CD4-positive, alpha-beta T cell treated with Interferon gamma for 1 hour (primary cell): ENCODE measurements around the gene KIF5B.
"Not testable (repeated sequence)": the region's sequence is repeated elsewhere in the genome, so short reads cannot be mapped to it uniquely, and the experiment has no call there.

Source experiments
- DNase-seq: peaks from one replicate; pipeline ENCODE4 v3.0.0-alpha.2; 2020

The KIF5B gene

GRCh38 chr10:32005050-32005449 is 51.2 kb downstream of the KIF5B start:
- peak; percentile 5 for DNase-seq

- no peak for DNase-seq
Measured at GRCh38 chr10:32004161-32004591, 52.0 kb downstream of the KIF5B start.

- no peak for DNase-seq
Measured at GRCh38 chr10:32002531-32002930, 53.7 kb downstream of the KIF5B start.

DNA sequence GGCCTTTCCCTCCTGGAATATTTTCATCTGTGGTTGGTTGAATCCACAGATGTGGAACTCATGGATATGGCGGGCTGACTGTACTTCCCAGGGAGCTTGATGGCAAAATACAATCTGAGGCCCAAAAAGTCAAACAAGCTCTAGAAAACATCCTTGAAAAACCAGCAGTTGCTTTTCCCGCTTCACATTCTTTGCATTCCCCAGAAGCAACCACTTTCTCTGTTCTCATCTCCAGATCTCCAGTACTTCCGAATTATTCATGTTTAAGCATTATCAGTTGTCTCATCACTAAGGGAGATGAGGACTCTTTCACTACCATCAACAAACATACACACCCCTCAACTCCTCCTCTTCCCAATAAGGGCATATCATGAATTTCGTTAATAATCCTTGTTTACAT is 55.3 kb downstream of the KIF5B start:
- no peak for DNase-seq

DNA sequence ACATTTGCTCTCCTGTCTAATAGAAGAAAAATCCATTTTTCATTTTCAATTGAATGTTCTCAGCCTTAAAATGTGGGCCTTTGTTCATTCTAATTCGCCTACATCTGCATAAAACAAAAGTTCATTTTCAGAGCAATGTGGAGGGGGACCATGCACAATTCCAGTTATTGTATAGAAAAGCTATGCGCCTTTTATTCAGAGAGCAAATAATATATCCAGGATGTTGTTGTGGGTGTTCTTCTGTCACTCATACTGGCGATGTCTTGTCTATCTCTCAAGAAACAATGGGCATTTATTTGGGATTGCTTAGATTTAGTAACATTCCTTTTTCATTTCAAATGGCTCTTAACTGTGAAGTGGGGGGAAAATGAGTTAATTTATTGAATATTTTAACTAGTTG is 56.4 kb downstream of the KIF5B start:
- DNase-seq, result no peak

DNA sequence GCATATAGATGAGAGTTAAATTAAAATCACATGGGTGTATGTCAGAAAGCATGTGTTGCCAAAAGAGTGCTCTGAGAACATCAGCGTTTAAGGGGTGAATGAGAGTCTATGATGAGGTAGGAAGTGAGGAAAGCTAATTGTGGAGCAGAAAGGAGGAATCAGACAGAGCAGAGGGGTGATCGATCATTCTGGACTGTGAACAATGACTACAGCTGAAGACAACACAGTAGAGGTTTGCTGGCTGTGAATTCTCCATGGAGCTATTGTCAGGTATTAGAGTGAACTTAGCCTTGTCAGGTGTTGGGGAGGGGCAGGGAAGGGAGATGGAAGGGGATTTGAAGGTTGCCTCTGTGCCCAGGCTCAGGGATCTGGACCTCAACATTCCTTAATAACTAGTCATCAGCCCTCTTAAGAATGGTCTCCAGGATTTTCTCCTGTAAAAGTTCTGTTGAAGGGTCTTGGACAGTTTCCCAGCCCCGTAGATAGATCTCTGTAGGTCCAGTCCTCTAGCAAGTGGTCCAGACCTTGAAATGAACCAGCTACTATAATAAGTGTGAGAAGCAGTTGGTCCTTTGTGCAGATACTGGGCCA is 57.1 kb downstream of the KIF5B start:
- no peak for DNase-seq

DNA sequence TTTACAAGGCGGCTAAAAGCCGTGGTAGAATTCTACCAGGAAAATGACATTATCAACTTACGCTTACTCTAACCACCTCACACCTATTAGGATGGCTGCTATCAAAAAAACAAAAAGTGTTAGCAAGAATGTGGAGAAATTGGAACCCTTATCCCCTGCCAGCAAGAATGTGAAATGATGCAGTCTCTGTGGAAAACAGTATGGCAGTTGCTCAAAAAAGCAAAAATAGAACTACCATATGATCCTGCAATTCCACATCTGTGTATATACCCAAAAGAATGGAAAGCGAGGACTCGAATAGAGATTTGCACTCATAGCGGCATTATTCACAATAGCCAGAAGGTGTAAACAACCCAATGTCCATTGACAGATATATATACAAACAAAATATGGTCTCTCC is 61.3 kb downstream of the KIF5B start:
- no peak for DNase-seq

DNA sequence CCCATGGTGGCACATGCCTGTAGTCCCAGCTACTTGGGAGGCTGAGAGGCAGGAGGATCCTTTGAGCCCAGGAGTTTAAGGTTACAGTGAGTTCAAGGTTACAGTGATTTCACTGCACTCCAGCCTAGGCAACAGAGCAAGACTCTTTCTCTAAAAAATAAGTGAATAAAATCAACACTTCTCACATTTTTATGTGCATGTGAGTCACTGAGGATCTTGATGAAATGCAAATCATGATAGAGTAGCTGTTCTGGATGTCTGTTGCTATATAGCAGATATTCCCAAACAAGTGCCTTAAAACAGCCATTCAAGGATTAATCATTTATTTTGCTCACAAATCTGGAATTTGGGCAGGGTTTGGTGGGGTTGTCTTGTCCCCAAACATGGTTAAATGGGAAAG is 65.3 kb downstream of the KIF5B start:
- DNase-seq, result no peak

GRCh38 chr10:31987786-31988185 is 68.4 kb downstream of the KIF5B start:
- DNase-seq, result not testable (repeated sequence)

GRCh38 chr10:31982111-31982510 is 74.1 kb downstream of the KIF5B start:
- no peak for DNase-seq

DNA sequence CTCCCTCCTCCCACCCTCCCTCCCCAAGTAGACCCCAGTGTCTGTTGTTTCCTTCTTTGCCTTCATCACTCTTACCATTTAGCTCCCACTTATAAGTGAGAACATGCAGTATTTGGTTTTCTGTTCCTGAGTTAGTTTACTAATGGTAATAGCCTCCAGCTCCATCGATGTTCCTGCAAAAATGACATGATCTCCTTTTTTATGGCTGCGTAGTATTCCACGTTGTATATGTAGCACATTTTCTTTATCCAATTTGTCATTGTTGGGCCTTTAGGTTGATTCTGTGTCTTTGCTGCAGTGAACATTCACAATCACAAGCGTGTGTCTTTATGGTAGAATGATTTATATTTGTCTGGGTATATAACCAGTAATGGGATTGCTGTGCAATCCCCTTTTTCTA is 75.8 kb downstream of the KIF5B start:
- no peak for DNase-seq

GRCh38 chr10:31979071-31979470 is 77.2 kb downstream of the KIF5B start:
- DNase-seq, result not testable (repeated sequence)

GRCh38 chr10:31978156-31978483 is 78.1 kb downstream of the KIF5B start:
- DNase-seq, result no peak

DNA sequence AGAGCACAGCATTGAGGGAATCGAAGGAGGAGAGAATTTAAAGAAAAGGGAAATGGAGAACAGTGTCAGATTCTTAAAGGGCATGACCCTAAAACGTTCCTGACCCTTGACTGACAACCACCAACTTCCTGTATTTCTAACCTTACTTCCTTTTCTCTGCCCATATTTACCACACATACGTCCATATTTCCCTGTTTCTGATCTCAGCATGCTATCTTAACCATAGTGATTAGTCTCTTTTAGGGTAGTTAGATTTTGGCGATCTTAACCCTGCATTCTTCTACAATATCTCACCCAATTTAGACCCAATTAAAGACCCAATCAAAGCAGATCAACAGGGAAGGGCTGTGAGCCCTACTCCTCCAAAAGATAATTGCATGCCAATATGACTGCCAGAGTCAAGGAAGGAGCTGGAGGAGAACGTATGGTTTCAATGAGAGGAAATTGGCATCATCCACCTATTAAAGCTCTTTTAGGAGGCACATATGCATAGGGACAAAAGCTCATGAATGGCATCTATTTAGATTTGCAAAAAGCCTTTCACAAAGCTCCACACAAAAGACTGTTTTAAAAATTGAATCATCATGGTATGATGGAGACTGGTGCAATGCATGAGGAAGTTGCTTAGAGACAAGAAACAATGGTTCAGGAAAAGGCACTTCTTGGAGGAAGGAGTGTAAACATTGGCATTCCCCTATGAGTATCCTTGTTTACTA is 78.6 kb downstream of the KIF5B start:
- no peak for DNase-seq

DNA sequence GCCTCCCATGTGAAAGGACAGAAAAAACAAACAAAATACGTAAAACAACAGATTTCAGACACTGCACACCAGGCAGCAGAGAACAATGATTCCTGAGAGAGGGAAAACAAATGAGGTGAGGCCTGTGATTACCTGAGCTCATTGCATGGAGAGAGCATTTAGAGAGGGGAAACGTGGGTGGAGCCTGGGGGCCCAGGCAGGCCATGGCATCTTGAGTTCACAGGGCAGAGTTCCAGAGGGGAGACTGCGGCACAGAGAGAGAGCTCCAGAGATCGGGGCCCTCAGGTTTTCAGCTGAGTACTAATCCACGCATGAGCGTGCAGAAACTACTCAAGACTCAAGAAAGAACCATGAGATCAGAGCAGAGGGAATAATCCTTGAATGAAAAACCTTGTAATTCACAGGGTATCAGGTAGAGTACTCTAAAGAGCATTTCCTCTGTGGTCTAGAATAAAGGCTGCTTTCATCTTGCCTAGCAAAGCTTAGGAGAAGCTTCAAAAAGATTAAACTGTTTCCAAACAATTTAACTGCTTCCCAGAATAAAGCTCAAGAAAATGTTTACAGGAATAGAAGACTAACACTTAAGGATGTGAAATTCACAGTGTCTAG is 81.0 kb downstream of the KIF5B start:
- DNase-seq, result no peak

DNA sequence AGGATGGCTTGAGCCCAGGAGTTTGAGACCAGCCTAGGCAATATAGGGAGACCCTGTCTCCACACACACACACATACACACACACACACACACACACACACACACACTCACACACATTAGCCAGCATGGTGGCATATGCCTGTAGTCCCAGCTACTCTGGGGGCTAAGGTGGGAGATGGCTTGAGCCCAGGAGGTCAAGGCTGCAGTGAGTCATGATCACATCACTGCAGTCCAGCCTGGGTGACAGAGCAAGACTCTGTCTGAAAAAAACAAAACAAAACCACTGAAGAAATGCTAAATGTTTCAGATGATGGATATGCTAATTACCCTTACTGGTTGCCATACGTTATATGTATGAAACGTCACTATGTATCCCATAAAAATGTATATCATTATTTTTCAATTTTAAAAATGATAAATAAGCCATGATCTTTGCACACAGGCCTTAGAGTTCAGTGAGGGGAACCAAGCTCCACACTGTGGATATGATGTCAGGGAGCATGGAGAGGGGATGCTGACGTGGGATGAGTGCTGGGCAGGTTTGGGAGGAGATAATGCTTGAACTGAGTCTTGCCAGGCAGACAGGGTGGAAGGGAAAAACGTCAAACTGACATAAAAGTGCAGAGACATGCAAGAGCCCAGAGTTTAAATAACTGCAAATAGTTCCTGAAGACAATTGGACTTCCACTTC is 81.6 kb downstream of the KIF5B start:
- DNase-seq, result no peak

DNA sequence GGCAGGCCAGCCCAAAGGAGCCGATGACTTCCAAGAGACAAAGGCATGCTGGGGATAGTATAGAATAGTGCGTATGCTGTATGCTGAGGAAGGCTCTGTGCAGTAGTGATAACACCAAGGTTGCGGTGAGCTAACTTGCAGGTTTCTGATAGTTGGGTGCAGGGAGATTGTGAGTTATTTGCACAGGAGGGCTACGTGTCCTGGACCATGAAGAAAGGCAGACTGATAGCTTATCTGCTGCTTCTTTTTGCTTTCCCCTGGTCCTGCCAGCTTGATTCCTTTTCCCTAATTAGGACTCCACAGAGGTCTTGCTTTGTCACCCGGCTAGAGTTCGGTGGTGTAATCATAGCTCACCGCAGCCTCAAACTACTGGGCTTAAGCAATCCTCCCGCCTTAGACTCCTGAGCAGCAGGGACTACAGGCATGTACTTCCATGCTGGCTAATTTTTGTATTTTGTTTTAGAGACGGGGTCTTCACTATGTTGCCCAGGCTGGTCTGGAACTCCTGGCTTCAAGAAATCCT is 83.6 kb downstream of the KIF5B start:
- DNase-seq, result no peak

- DNase-seq, result not testable (repeated sequence)
Measured at GRCh38 chr10:31969847-31970246, 86.4 kb downstream of the KIF5B start.

- no peak for DNase-seq
Measured at GRCh38 chr10:31963589-31963980, 92.6 kb downstream of the KIF5B start.

- DNase-seq, result no peak
Measured at GRCh38 chr10:31962826-31963588, 93.2 kb downstream of the KIF5B start.

- no peak for DNase-seq
Measured at GRCh38 chr10:31961277-31962074, 94.7 kb downstream of the KIF5B start.
